Gastroesophageal sphincter (tissue), 3 donors: ENCODE data around the gene KIF26B.

Experiments
- CTCF ChIP-seq, 4 experiments: fragments of 200-600 bp in 2 of 4; fragments of 450-650 bp in 2 of 4; sonication (generic) in 1 of 4; IDR thresholded peaks; one replicate each; pipeline ENCODE4 v1.5.1; 2017 to 2019; ENCODE audit warnings: antibody characterized with exemption in 4 of 4, mild to moderate bottlenecking in 2 of 4, moderate library complexity in 2 of 4
- EP300 ChIP-seq: sonication (generic); formaldehyde crosslinking; IDR thresholded peaks from one replicate; pipeline ENCODE4 v1.6.1; 2017; ENCODE audit warnings: antibody characterized with exemption, mild to moderate bottlenecking
- POLR2A ChIP-seq, 2 donors: fragments of 450-650 bp; IDR thresholded peaks; one replicate each; pipeline ENCODE4 v1.6.1; 2017; ENCODE audit warnings: antibody characterized with exemption in 2 of 2, mild to moderate bottlenecking in 2 of 2, moderate library complexity in 1 of 2
- POLR2AphosphoS5 ChIP-seq: sonication (generic); formaldehyde crosslinking; IDR thresholded peaks from one replicate; pipeline ENCODE4 v1.6.1; 2017; ENCODE audit warnings: antibody characterized with exemption

GRCh38 chr1:245566952-245567351 is 412.2 kb downstream of the KIF26B start:
- TF ChIP-seq POLR2A (IDR thresholded peaks at IDR 0.05) (no peak), POLR2AphosphoS5 (no peak), CTCF (IDR thresholded peaks at IDR 0.05) (no peak), EP300 (no peak)
